Chondrocyte (in vitro differentiated cells): Measurements from ENCODE around the gene NPAS3. TPM values are rescaled to one million over a fixed set of nuclear protein-coding genes. Genes with fewer than 3 reads are reported as not detected.

Experiments
- DNase-seq: peaks from one replicate; pipeline ENCODE4 v3.0.0; 2021; ENCODE audit warnings: mixed read lengths, low spot score
- H3K27ac Mint-ChIP-seq: one replicate; pipeline ENCODE4 v1.8.0; 2021; ENCODE audit warnings: mild to moderate bottlenecking, moderate library complexity, mixed read lengths; ENCODE audit not compliant: unreplicated experiment
- H3K27me3 Mint-ChIP-seq: 2 replicates; pipeline ENCODE4 v1.8.0; 2021; ENCODE audit warnings: low read depth, mixed read lengths
- H3K36me3 Mint-ChIP-seq: 2 replicates; pipeline ENCODE4 v1.8.0; 2021; ENCODE audit warnings: low read depth, mixed read lengths
- H3K4me1 Mint-ChIP-seq: 2 replicates; pipeline ENCODE4 v1.8.0; 2021; ENCODE audit warnings: low read depth, mild to moderate bottlenecking, mixed read lengths
- H3K4me3 Mint-ChIP-seq: one replicate; pipeline ENCODE4 v1.8.0; 2021; ENCODE audit warnings: mild to moderate bottlenecking, moderate library complexity, mixed read lengths; ENCODE audit not compliant: unreplicated experiment
- H3K9me3 Mint-ChIP-seq: 2 replicates; pipeline ENCODE4 v1.8.0; 2021; ENCODE audit warnings: low read depth, mixed read lengths
- total RNA-seq: library from RNA; stranded (reverse); gene quantifications from 3 replicates; pipeline ENCODE4 v1.2.1, GENCODE V29; 2021
- TF ChIP-seq, protein P1 (sequence below): fragments of 200-600 bp; sonication (generic); IDR thresholded peaks from 2 replicates; pipeline ENCODE4 v1.5.0; 2021; ENCODE audit warnings: antibody characterized with exemption, mild to moderate bottlenecking, moderate library complexity

Gene NPAS3
- total RNA-seq, 1 donor from 2014 or later = 2.6 TPM

DNA sequence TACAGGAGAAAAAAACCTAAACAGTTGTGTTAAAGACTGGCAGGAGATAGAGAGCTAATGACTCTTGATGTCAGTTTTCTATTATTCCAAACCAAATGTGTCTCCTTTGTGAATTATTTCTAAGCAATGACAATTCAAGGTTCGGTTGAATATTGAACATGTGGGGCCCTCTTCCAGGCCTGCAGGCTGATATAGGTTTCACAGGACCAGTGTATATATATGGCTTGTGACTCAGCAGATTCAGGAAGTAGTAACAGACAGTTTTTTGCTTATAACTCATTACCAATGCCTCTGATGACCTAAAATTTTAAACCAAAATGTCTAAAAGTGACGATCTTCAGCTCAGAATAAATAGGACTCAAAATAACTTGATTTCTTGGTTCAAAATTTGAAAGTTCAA lies 33.7 kb upstream of the NPAS3 start:
- Mint-ChIP-seq H3K36me3 (no peaks in the 10 kb centered on the region), H3K4me3 (no peak overlapping the region), H3K27me3 (no peaks in the 10 kb centered on the region), H3K9me3 (no peaks in the 10 kb centered on the region), H3K4me1 (no peaks in the 10 kb centered on the region), H3K27ac (no peak overlapping the region)
- TF ChIP-seq, protein P1, sequence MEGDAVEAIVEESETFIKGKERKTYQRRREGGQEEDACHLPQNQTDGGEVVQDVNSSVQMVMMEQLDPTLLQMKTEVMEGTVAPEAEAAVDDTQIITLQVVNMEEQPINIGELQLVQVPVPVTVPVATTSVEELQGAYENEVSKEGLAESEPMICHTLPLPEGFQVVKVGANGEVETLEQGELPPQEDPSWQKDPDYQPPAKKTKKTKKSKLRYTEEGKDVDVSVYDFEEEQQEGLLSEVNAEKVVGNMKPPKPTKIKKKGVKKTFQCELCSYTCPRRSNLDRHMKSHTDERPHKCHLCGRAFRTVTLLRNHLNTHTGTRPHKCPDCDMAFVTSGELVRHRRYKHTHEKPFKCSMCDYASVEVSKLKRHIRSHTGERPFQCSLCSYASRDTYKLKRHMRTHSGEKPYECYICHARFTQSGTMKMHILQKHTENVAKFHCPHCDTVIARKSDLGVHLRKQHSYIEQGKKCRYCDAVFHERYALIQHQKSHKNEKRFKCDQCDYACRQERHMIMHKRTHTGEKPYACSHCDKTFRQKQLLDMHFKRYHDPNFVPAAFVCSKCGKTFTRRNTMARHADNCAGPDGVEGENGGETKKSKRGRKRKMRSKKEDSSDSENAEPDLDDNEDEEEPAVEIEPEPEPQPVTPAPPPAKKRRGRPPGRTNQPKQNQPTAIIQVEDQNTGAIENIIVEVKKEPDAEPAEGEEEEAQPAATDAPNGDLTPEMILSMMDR = no peak
- DNase-seq = no peak

DNA sequence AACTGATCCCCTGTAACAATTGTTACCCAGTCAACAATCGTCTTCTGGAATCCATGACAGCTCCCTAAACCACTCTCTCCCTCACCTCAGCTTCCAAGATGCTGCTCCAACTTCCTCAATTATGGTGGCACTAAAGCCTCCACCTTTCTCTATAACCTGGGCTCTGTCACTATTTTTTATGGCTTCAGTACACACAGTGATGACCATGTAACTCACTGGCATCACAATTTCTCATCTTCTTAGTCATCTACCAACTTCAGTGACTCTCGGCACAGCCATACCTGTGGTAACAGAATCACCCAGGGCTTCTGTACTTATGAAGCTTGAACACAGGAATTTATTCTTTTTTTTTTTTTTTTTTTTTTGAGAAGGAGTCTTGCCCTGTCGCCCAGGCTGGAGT lies 32.0 kb upstream of the NPAS3 start:
- Mint-ChIP-seq H3K4me1 (peaks cover 2% of the 10 kb centered on the region), H3K27ac (no peak overlapping the region), H3K9me3 (no peaks in the 10 kb centered on the region), H3K27me3 (no peaks in the 10 kb centered on the region), H3K4me3 (no peak overlapping the region), H3K36me3 (no peaks in the 10 kb centered on the region)
- DNase-seq = no peak
- TF ChIP-seq, protein P1 = no peak

DNA sequence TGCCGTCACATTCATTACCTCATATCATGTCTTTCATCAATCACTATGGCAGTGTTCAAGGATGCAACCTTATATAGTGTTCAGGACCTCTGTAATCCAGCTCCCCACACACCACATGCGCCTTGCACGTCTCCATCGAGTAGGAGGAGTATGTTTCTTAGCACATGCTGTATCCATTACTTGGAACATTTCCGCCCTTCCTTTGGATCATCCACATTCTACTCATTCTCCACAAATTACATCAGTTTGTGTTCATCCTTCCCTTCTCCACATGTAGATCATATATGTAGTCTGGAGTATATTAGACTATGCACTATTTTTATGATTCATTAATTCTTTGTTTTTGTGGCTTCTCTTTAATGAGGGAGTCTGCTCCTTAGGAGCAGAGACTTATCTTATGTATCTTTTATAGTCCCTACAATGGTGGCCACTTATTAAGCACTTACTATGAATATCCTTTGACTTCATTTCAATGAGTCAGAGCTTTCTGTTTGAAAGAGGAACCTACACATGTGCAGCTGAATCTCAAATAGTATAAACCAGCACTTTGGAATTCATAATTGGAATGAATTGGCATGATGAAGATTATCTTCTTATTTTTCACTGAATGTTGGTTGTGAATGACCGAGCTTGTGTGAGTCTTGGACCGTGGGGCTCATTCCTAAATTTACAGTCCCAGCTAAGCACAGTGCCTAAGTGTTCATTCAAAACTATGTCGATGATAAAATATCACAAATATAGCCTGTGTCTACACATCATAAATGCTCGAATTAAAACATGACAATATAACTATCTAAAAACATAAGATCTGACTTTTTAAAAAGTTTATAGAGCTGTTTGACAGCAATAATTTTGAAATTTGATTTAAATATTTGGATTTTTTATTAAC lies 30.2 kb upstream of the NPAS3 start:
- TF ChIP-seq, protein P1 = no peak
- Mint-ChIP-seq H3K27me3 (no peaks in the 10 kb centered on the region), H3K4me3 (no peak overlapping the region), H3K27ac (no peak overlapping the region), H3K9me3 (no peaks in the 10 kb centered on the region), H3K4me1 (peaks cover 7% of the 10 kb centered on the region), H3K36me3 (no peaks in the 10 kb centered on the region)
- DNase-seq = no peak

DNA sequence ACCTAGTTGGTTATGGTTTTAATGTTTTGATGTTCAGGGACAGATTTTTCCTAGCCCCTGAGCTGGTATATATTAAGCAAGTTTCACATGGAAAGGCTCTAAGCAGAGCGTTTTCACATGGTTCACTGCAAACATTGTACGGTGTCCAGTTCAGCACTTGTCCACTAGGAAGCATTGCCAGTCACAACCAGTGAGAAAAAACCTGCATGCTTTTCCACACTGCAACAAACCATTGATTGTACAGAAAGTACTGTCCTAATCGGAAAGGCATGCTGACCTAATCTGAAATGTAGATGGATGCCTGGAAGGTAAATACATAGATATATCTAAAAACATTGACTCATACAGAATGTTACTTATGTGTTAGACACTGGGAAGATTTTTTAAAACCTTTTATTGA lies 25.0 kb upstream of the NPAS3 start:
- Mint-ChIP-seq H3K9me3 (no peaks in the 10 kb centered on the region), H3K4me1 (peaks cover 14% of the 10 kb centered on the region), H3K27me3 (no peaks in the 10 kb centered on the region), H3K27ac (no peak overlapping the region), H3K36me3 (no peaks in the 10 kb centered on the region), H3K4me3 (no peak overlapping the region)
- TF ChIP-seq, protein P1 = peak; percentile 68
- no peak for DNase-seq

DNA sequence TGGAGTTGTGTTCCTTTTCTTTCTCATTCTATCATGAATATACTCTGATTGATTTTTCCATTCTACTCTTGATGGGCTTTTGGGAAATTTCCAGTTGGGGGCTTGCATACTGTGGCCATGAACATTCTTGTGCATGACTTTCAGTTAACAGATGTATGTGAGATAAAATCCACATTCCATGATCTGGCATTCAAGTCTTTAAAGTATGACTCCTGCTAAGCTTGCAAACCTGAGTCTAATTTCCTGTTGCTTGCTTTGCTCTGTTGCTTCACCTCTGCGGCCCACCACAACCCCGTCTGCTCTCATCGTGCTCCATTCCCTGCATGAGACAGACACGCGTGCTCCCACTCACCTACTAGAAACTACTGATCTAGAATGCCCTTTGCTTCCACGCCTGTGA lies 24.3 kb upstream of the NPAS3 start:
- H3K27ac Mint-ChIP-seq = no peak overlapping the region
- TF ChIP-seq, protein P1 = no peak
- peaks cover 14% of the 10 kb centered on the region for H3K4me1 Mint-ChIP-seq
- no peak overlapping the region for H3K4me3 Mint-ChIP-seq
- H3K9me3 Mint-ChIP-seq = no peaks in the 10 kb centered on the region
- H3K36me3 Mint-ChIP-seq = no peaks in the 10 kb centered on the region
- peaks cover 2% of the 10 kb centered on the region for H3K27me3 Mint-ChIP-seq
- DNase-seq = no peak
